ENCODE results near the gene SUSD1.

Gene SUSD1

GRCh38 chr9:112009656-112010055 lies 165.4 kb downstream of the SUSD1 start:
- ATAC-seq (ENCODE audit: insufficient read depth, low read depth): no peak
- H3K9ac ChIP-seq (ENCODE audit: low read depth, low read length): no peak overlapping the region
- no peaks in the 10 kb centered on the region for H3K9me3 ChIP-seq (ENCODE audit: insufficient read depth, low read length, severe bottlenecking)
- H4K20me1 ChIP-seq (ENCODE audit: insufficient read depth, low read length): no peaks in the 10 kb centered on the region
- no peaks in the 10 kb centered on the region for H3K4me1 ChIP-seq (ENCODE audit: insufficient read depth, low read length)
- H3K79me2 ChIP-seq (ENCODE audit: insufficient read depth, low read length): no peaks in the 10 kb centered on the region
- H3K27me3 ChIP-seq (ENCODE audit: insufficient read depth, low read length, poor library complexity): no peaks in the 10 kb centered on the region
- H3K4me2 ChIP-seq (ENCODE audit: insufficient read depth, low read length): no peak overlapping the region
- no peak overlapping the region for H3K27ac ChIP-seq (ENCODE audit: low read length)
- no peak overlapping the region for H3K4me3 ChIP-seq (ENCODE audit: low read depth in 1 of 2, low read length in 2 of 2)
- TF ChIP-seq, protein P1, sequence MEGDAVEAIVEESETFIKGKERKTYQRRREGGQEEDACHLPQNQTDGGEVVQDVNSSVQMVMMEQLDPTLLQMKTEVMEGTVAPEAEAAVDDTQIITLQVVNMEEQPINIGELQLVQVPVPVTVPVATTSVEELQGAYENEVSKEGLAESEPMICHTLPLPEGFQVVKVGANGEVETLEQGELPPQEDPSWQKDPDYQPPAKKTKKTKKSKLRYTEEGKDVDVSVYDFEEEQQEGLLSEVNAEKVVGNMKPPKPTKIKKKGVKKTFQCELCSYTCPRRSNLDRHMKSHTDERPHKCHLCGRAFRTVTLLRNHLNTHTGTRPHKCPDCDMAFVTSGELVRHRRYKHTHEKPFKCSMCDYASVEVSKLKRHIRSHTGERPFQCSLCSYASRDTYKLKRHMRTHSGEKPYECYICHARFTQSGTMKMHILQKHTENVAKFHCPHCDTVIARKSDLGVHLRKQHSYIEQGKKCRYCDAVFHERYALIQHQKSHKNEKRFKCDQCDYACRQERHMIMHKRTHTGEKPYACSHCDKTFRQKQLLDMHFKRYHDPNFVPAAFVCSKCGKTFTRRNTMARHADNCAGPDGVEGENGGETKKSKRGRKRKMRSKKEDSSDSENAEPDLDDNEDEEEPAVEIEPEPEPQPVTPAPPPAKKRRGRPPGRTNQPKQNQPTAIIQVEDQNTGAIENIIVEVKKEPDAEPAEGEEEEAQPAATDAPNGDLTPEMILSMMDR (IDR thresholded peaks at IDR 0.05; ENCODE audit: borderline replicate concordance, extremely low read depth, low read length, poor library complexity, severe bottlenecking): no peak
- DNase-seq: no peak
- no peak overlapping the region for H2AFZ ChIP-seq (ENCODE audit: low read depth, low read length)
- H3K36me3 ChIP-seq (ENCODE audit: insufficient read depth, low read length): no peaks in the 10 kb centered on the region

DNA sequence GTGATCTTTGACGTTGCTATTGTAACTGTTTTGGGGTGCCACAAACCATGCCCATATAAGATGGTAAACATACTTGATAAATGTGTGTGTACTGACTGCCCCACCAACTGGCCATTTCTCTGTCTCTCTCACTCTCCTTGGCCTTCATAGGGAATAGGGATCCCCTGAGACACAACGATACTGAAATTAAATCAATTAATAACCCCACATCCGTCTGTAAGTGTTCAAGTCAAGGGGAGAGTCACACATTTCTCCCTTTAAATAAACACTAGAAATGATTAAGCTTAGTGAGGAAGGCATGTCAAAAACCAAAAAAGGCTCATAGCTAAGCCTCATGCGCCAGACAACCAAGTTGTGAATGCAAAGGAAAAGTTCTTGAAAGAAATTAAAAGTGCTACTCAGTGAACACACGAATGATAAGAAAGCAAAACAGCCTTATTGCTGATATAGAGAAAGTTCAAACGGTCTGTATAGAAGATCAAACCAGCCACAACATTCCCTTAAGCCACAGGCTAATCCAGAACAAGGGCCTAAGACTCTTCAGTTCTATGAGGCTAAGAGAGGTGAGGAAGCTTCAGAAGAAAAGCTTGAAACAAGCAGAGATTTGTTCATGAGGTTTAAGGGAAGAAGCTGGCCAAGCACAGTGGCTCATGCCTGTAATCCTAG lies 167.4 kb downstream of the SUSD1 start:
- H3K36me3 ChIP-seq (ENCODE audit: insufficient read depth, low read length): no peaks in the 10 kb centered on the region
- DNase-seq (no peak), ATAC-seq (ENCODE audit: insufficient read depth, low read depth) (no peak)
- H3K4me1 ChIP-seq (ENCODE audit: insufficient read depth, low read length): no peaks in the 10 kb centered on the region
- H3K4me2 ChIP-seq (ENCODE audit: insufficient read depth, low read length): no peak overlapping the region
- H3K9me3 ChIP-seq (ENCODE audit: insufficient read depth, low read length, severe bottlenecking): no peaks in the 10 kb centered on the region
- no peaks in the 10 kb centered on the region for H3K27me3 ChIP-seq (ENCODE audit: insufficient read depth, low read length, poor library complexity)
- H3K4me3 ChIP-seq (ENCODE audit: low read depth in 1 of 2, low read length in 2 of 2): no peak overlapping the region
- no peak overlapping the region for H3K27ac ChIP-seq (ENCODE audit: low read length)
- TF ChIP-seq, protein P1 (IDR thresholded peaks at IDR 0.05; ENCODE audit: borderline replicate concordance, extremely low read depth, low read length, poor library complexity, severe bottlenecking): no peak
- TF ChIP-seq EZH2 (IDR thresholded peaks at IDR 0.05; ENCODE audit: borderline replicate concordance, low read depth, low read length, severe bottlenecking): no peak
- no peak overlapping the region for H2AFZ ChIP-seq (ENCODE audit: low read depth, low read length)
- H3K79me2 ChIP-seq (ENCODE audit: insufficient read depth, low read length): no peaks in the 10 kb centered on the region
- no peak overlapping the region for H3K9ac ChIP-seq (ENCODE audit: low read depth, low read length)
- no peaks in the 10 kb centered on the region for H4K20me1 ChIP-seq (ENCODE audit: insufficient read depth, low read length)

DNA sequence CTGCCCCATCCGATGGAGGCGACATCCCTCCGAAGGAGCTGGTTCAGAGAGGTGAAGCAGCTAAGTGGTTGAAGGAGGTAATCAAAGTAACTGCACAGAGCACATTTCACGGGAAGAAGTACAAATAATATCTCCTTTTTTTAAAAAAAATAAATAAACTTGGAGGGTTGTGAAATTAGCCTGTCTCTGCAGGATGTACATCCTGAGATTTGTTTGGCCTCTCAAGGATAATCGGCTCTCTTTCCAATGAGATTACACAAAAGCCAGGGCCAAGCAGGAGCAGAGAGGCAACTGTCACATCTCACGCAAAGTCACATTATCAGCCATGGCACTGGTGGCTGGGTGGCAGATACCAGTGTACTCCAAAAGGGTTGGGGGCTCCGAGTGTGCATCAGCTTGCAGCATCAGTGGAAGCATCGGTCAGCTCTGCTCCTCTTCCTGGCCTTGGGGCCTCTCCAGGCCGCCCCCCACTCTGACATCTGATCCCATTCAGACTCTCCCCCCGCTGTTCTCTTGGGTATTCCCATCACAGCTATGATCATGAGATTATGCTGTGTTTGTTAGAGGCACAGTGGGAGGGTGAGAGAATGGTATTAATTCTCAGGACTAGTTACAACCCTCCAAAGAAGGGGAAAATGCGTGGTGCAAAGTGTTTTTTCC lies 168.6 kb downstream of the SUSD1 start:
- Histone ChIP-seq H3K27ac (ENCODE audit: low read length) (no peak overlapping the region), H3K36me3 (ENCODE audit: insufficient read depth, low read length) (no peaks in the 10 kb centered on the region), H3K79me2 (ENCODE audit: insufficient read depth, low read length) (no peaks in the 10 kb centered on the region), H3K27me3 (ENCODE audit: insufficient read depth, low read length, poor library complexity) (no peaks in the 10 kb centered on the region), H3K4me1 (ENCODE audit: insufficient read depth, low read length) (no peaks in the 10 kb centered on the region), H3K4me3 (ENCODE audit: low read depth in 1 of 2, low read length in 2 of 2) (no peak overlapping the region), H3K4me2 (ENCODE audit: insufficient read depth, low read length) (no peak overlapping the region), H3K9ac (ENCODE audit: low read depth, low read length) (no peak overlapping the region), H3K9me3 (ENCODE audit: insufficient read depth, low read length, severe bottlenecking) (no peaks in the 10 kb centered on the region), H2AFZ (ENCODE audit: low read depth, low read length) (no peak overlapping the region), H4K20me1 (ENCODE audit: insufficient read depth, low read length) (no peaks in the 10 kb centered on the region)
- DNase-seq: no peak
- TF ChIP-seq EZH2 (IDR thresholded peaks at IDR 0.05; ENCODE audit: borderline replicate concordance, low read depth, low read length, severe bottlenecking): no peak
- TF ChIP-seq, protein P1 (IDR thresholded peaks at IDR 0.05; ENCODE audit: borderline replicate concordance, extremely low read depth, low read length, poor library complexity, severe bottlenecking): no peak
- ATAC-seq (ENCODE audit: insufficient read depth, low read depth): no peak

All from DND-41 (cell line).